ENCODE data around the gene WWOX.

DNA sequence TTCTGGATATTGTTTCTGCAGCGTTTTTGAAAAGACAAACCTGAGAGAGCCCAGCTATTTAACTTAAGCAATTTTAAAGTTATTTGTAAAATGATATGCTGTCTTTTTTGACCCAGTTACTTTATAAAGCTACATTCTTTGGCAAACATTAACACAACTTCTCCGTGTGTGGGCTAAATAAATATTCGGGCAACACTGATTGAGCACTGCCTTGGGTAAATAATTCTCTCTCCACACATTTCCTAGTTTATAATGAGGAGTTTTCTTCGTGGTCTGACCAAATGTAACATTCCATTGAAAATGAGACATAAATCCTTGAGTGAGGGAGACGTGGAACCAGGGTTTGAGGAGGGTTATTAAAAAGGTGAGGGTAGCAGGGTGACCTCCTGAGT, 142.8 kb downstream of the WWOX start:
- no peak for TF ChIP-seq EZH2phosphoT487 (IDR thresholded peaks at IDR 0.05; ENCODE audit: borderline replicate concordance, low read length)
- TF ChIP-seq, protein P1, sequence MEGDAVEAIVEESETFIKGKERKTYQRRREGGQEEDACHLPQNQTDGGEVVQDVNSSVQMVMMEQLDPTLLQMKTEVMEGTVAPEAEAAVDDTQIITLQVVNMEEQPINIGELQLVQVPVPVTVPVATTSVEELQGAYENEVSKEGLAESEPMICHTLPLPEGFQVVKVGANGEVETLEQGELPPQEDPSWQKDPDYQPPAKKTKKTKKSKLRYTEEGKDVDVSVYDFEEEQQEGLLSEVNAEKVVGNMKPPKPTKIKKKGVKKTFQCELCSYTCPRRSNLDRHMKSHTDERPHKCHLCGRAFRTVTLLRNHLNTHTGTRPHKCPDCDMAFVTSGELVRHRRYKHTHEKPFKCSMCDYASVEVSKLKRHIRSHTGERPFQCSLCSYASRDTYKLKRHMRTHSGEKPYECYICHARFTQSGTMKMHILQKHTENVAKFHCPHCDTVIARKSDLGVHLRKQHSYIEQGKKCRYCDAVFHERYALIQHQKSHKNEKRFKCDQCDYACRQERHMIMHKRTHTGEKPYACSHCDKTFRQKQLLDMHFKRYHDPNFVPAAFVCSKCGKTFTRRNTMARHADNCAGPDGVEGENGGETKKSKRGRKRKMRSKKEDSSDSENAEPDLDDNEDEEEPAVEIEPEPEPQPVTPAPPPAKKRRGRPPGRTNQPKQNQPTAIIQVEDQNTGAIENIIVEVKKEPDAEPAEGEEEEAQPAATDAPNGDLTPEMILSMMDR (conservative IDR thresholded peaks at IDR 0.05; ENCODE audit: low read depth, low read length): no peak
